Activated T-helper 17 cell treated with anti-CD3 and anti-CD28 coated beads, Interleukin-2, amount 50 U/mL, for 72 hours (primary cell): ENCODE measurements around the gene LRRN2. TPM values are rescaled to one million over a fixed set of nuclear protein-coding genes. Genes with fewer than 3 reads are reported as not detected.
A peak's percentile ranks its signal among the peaks of the same experiment; 100 is the strongest.
"Not testable (repeated sequence)": the region's sequence is repeated elsewhere in the genome, so short reads cannot be mapped to it uniquely, and the experiment has no call there.

Experiments
- ATAC-seq: fragments of 150-1000 bp; cut with Tn5 transposase; replicated peaks from 2 replicates; pipeline ENCODE4 v1.10.0; 2021; ENCODE audit warnings: mild to moderate bottlenecking, moderate library complexity
- H3K27ac Mint-ChIP-seq: one replicate; pipeline ENCODE4 v1.8.0; 2022; ENCODE audit warnings: mixed read lengths
- H3K27me3 Mint-ChIP-seq: one replicate; pipeline ENCODE4 v1.8.0; 2022; ENCODE audit warnings: mixed read lengths
- H3K36me3 Mint-ChIP-seq: one replicate; pipeline ENCODE4 v1.8.0; 2022; ENCODE audit warnings: low read depth, mild to moderate bottlenecking, mixed read lengths
- H3K4me1 Mint-ChIP-seq: one replicate; pipeline ENCODE4 v1.8.0; 2022; ENCODE audit warnings: mixed read lengths
- H3K4me3 Mint-ChIP-seq: one replicate; pipeline ENCODE4 v1.8.0; 2022; ENCODE audit warnings: mild to moderate bottlenecking, mixed read lengths
- H3K9me3 Mint-ChIP-seq: one replicate; pipeline ENCODE4 v1.8.0; 2022; ENCODE audit warnings: mixed read lengths
- total RNA-seq, 2 donors: library from RNA; stranded (reverse); gene quantifications; one replicate each; pipeline ENCODE4 v1.2.3, GENCODE V29; 2022

Gene LRRN2
- total RNA-seq, 2 donors from 2014 or later = not detected

DNA sequence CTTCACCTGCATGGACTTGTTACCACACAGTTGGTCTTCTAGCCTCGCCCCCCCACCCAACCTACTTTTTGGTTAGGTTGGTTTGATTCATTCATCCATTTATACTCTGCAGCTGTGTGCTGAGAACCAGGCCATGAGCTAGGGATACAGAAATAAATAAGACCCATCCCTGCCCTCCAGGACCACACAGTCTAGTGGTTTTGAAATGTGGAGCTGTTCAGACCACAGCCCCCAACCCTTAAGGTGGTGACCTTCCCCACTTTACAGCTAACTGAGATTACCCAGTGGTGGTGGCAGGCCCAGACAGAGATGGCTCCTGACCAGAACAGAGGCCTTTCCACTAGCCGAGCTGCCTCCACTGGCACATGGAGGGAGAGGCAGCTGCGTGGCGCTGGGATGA, 37.0 kb downstream of the LRRN2 start:
- Mint-ChIP-seq H3K4me3 (no peak overlapping the region), H3K27ac (no peak overlapping the region)

DNA sequence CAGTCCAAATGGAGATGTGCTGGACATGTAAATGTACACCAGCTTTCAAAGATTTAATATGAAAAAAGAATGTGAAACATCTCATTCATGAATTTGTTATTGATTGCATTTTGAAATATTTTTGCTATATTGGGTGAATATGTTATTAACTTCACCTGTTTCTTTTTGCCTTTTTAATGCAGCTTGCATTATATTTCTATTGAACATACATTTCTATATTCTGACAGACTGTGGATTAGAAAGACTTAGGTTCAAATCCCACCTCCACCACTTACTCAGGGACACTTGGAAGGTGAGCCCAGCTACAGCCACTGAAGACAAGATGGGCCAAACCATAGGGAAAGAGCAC, 37.8 kb downstream of the LRRN2 start:
- no peaks in the 10 kb centered on the region for H3K36me3 Mint-ChIP-seq
- H3K9me3 Mint-ChIP-seq = no peaks in the 10 kb centered on the region
- no peak for ATAC-seq
- no peak overlapping the region for H3K27ac Mint-ChIP-seq
- no peaks in the 10 kb centered on the region for H3K4me1 Mint-ChIP-seq
- H3K4me3 Mint-ChIP-seq = no peak overlapping the region
- H3K27me3 Mint-ChIP-seq = peaks cover 18% of the 10 kb centered on the region

More for the DNA sequence above, 37.0 kb downstream of the LRRN2 start:
- Mint-ChIP-seq H3K9me3 (no peaks in the 10 kb centered on the region), H3K36me3 (no peaks in the 10 kb centered on the region), H3K4me1 (no peaks in the 10 kb centered on the region), H3K27me3 (peaks cover 22% of the 10 kb centered on the region)
- no peak for ATAC-seq

DNA sequence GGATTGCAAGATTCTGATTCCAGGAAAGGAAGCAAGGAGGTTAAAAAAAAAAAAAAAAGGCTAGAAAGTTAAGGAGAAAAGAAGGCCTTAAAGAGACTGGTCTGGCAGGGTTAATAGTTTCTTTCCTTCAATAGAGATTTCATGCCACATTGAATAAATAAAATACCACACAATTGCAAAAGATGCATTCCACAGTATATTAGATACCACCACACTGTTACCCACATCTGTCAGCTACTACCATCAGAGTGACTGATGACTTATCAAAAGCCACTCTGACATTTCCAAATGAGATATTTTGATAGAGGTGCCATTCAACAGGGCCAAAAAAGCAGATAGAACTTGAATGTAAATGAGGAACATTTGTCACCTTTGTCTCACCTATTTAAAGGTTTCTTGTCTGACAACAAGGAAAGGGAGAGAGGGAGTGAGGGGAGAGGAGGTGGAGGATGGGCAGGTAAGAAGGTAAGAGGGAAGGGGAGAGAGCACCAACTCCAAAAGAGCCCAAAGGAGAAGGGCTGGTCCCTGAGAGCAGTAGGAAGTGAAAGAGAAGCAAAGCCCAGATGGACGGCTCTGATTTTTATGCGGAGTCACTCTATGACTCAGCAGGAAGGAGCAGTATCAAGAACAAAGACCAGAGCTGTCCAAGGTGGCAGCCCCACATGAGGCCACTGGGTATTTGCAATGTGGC, 38.3 kb downstream of the LRRN2 start:
- peak; percentile 26 for ATAC-seq
- no peaks in the 10 kb centered on the region for H3K36me3 Mint-ChIP-seq

DNA sequence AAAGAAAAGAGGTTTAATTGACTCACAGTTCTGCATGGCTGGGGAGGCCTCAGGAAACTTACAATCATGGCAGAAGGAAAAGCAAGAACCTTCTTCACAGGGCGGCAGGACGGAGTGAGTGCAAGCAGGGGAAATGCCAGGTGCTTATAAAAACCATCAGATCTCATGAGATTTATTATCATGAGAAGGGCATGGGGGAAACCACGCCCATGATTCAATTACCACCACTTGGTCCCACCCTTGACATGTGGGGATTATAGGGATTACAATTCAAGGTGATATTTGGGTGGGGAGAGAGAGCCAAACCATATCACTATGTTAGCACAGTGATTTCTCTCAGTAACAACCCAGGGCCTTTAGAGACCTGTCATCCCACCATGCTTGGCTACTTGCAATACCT, 39.9 kb downstream of the LRRN2 start:
- no peaks in the 10 kb centered on the region for H3K4me1 Mint-ChIP-seq
- ATAC-seq = no peak
- H3K36me3 Mint-ChIP-seq = no peaks in the 10 kb centered on the region
- peaks cover 8% of the 10 kb centered on the region for H3K27me3 Mint-ChIP-seq
- H3K27ac Mint-ChIP-seq = no peak overlapping the region
- H3K9me3 Mint-ChIP-seq = no peaks in the 10 kb centered on the region
- H3K4me3 Mint-ChIP-seq = no peak overlapping the region

More for the DNA sequence above, 38.3 kb downstream of the LRRN2 start:
- no peak overlapping the region for H3K27ac Mint-ChIP-seq
- H3K4me1 Mint-ChIP-seq = no peaks in the 10 kb centered on the region
- H3K27me3 Mint-ChIP-seq = peaks cover 14% of the 10 kb centered on the region
- H3K4me3 Mint-ChIP-seq = no peak overlapping the region
- H3K9me3 Mint-ChIP-seq = no peaks in the 10 kb centered on the region

DNA sequence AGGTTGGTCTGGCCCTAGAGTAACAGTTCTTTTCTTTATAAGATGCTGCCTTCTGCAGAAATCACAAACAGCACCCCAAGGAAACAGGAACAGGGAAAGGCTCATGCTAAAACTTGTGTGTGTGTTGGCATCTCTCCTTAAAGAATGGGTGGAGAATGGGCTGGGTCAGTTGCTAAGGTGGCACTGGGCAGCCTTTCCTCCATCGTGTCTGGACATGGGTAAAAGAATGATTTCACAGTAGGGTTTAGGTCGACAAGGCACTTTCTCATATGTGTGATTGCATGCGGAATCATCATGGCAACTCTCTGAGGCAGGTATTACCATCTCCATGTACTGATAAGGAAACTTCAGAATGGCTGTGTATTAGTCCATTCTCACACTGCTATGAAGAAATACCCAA, 40.3 kb downstream of the LRRN2 start:
- Mint-ChIP-seq H3K4me1 (no peaks in the 10 kb centered on the region), H3K27me3 (peaks cover 5% of the 10 kb centered on the region), H3K27ac (no peak overlapping the region), H3K4me3 (no peak overlapping the region), H3K36me3 (no peaks in the 10 kb centered on the region), H3K9me3 (no peaks in the 10 kb centered on the region)
- ATAC-seq = no peak

DNA sequence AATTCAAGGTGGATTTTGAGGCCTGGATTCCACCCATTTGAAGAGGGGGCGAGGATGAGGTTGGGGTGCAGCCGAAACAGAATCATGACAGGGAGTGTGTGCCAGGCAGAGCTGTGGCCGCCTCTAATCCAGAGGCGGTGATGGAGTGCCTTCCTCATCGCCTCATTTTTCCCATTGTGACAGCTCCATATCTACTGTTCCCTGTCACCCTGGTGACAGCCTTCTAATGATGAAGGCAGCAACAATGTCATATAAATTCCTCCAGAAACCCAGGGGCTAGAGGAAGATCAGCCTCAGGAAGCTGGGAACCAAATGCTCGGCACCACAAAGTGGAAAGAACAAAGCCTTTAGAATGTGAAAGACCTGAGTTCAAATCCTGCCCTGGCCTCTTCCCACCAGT, 42.0 kb downstream of the LRRN2 start:
- H3K27me3 Mint-ChIP-seq = peaks cover 5% of the 10 kb centered on the region
- ATAC-seq = no peak
- no peaks in the 10 kb centered on the region for H3K9me3 Mint-ChIP-seq
- H3K27ac Mint-ChIP-seq = no peak overlapping the region
- H3K36me3 Mint-ChIP-seq = no peaks in the 10 kb centered on the region
- no peak overlapping the region for H3K4me3 Mint-ChIP-seq
- no peaks in the 10 kb centered on the region for H3K4me1 Mint-ChIP-seq

DNA sequence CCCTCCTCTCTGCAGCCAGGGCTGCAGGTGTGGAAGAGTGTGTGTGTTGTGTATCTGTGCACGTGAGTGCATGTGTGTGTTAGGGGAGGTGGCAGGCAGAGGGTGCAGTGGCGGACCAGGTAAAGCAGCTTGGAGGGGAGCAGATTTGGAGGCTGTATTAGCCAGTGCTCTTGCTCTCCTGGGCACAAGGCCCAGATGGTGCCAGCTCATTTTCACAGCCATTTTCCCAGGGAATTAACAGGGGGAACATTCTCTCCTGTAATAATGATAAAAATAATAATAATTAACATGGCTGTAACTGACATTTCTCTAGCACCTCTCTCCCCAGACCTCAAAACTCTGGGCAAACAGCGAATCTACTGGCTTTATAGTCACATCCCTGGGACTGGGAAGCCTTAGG, 43.6 kb downstream of the LRRN2 start:
- no peak overlapping the region for H3K4me3 Mint-ChIP-seq
- H3K27ac Mint-ChIP-seq = no peak overlapping the region
- no peaks in the 10 kb centered on the region for H3K4me1 Mint-ChIP-seq
- H3K27me3 Mint-ChIP-seq = peaks cover 5% of the 10 kb centered on the region
- no peaks in the 10 kb centered on the region for H3K36me3 Mint-ChIP-seq
- H3K9me3 Mint-ChIP-seq = no peaks in the 10 kb centered on the region
- no peak for ATAC-seq

DNA sequence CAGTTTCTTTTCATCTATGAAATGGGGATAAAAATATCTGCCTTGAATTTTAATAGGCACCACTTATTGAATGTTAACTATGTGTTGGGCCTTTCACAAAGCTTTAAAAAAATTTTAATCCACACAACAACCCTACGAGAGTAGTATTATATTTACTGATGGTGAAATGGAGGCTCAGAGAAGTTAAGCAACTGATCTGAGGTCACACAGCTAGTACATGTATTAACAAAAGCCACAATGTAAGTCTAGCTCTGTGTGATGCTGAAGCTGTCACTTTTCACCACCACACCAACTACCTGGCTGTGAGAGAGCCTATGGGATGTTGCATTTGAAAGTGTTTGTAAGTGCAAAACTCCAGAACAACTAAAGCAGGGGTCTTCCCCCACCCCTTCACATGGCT, 44.1 kb downstream of the LRRN2 start:
- ATAC-seq = no peak
- Mint-ChIP-seq H3K9me3 (no peaks in the 10 kb centered on the region), H3K4me1 (no peaks in the 10 kb centered on the region), H3K27ac (no peak overlapping the region), H3K36me3 (no peaks in the 10 kb centered on the region), H3K27me3 (peaks cover 5% of the 10 kb centered on the region), H3K4me3 (no peak overlapping the region)

DNA sequence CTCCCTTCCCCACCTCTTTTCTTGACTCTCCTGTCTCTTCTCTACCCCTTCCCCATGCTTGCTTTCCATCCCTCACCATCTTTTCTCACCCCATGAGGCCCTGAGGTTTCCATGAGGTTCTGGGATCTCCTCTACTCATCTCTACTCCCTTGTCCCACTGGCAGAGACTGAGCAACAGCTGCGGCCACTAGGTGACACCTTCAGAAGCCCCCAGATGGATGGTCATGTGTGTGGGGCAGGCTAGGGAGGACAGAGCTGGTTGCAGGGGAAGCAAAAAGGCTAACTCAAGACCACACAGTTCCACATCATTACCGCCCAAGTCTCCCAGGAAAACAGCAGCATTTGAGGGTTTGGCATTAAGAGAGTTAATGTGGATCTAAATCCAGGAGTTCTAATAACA, 45.0 kb downstream of the LRRN2 start:
- H3K4me1 Mint-ChIP-seq = no peaks in the 10 kb centered on the region

DNA sequence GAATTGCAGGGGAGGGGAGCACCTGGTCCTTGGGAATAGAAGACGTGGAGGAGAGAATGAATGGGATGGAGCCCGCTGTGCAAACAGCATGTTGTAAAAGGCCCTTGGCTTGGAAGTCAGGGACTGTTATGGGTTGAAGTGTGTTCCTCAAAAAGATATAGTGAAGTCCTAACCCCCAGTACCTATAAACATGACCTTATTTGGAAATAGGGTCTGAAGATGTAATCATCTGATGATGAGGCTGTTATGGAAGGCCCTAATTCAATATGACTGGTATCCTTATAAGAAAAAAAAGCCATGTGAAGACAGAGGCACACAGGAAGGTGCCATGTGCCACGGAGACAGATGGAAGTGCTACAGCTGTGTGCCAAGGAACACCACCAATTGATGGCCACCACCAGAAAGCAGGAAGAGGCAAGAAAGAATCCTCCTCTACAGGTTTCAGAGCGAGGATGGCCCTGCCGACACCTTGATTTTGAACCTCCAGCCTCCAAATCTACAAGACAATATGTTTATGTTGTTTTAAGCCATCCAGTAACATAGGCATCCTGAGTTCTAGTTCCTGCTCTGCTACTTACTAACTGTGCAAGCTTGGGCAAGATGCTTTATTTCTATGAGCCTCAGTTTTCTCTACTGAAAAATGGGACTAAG, 51.2 kb downstream of the LRRN2 start:
- no peak for ATAC-seq
- H3K27me3 Mint-ChIP-seq = peaks cover 20% of the 10 kb centered on the region
- no peaks in the 10 kb centered on the region for H3K36me3 Mint-ChIP-seq
- no peak overlapping the region for H3K27ac Mint-ChIP-seq
- H3K9me3 Mint-ChIP-seq = no peaks in the 10 kb centered on the region
- peaks cover under 1% of the 10 kb centered on the region for H3K4me1 Mint-ChIP-seq
- H3K4me3 Mint-ChIP-seq = no peak overlapping the region

More for the DNA sequence above, 45.0 kb downstream of the LRRN2 start:
- H3K4me3 Mint-ChIP-seq = no peak overlapping the region
- H3K9me3 Mint-ChIP-seq = no peaks in the 10 kb centered on the region
- no peak overlapping the region for H3K27ac Mint-ChIP-seq
- H3K27me3 Mint-ChIP-seq = peaks cover 5% of the 10 kb centered on the region
- no peaks in the 10 kb centered on the region for H3K36me3 Mint-ChIP-seq
- no peak for ATAC-seq

DNA sequence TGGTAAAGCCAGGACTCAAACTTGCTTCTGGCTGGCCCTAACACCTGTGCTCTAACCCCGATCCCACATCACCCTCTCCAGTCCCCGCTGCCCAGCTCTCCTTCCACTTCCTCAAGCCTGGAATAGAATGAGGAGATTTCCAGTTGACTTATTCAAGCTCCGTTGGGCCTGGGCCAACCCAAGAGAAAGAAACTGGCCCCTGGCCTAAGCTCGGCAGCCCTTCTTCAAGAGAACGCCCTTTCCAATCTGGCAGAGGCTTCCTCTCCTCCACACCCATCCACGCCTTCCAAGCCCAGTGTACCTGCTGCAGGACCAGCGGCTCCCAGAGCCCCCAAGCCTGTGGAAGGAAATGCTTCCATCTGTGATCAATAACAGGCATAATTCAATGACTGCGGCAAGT, 51.9 kb downstream of the LRRN2 start:
- Mint-ChIP-seq H3K27me3 (peaks cover 24% of the 10 kb centered on the region), H3K36me3 (no peaks in the 10 kb centered on the region), H3K9me3 (no peaks in the 10 kb centered on the region), H3K4me3 (no peak overlapping the region), H3K27ac (no peak overlapping the region), H3K4me1 (peaks cover 4% of the 10 kb centered on the region)
- ATAC-seq = no peak

DNA sequence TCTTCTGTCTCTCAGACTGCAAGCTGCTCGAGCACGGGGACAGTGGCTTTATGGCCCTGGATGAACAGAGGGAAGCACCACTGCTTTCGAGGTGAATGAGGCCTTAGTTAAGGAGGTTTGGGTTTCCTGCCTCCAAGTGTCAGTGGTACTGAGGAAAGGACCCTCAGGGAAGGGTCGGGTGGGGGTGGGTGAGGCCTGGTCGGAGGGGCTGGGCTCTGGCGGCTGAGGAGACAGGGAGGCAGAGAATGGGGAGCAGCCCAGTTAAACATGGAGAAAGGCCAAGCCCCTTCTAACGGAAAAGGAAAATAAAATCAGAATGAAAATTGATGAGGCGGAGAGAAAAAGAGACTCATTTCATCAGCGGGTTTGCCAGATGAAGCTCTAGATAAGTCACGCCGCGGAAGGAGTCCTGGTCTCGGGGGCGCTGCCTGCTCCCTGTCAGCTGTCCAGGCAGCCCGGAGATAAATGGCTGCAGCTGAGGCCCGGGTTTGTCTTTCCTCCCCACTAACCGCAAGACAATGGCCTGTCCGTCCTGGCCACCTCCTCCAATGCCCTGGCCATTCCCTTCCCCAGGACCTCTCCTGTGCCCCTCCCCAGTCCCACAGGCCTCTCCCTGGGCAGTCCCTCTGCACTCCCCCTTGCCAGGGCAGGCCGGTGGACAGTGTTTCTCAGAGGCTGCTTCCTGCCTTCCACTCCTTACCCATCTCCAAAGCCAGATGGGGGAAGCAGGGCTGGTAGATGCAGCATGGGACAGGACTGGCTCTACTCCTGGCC, 55.2 kb downstream of the LRRN2 start:
- Mint-ChIP-seq H3K27ac (no peak overlapping the region), H3K9me3 (no peaks in the 10 kb centered on the region)

DNA sequence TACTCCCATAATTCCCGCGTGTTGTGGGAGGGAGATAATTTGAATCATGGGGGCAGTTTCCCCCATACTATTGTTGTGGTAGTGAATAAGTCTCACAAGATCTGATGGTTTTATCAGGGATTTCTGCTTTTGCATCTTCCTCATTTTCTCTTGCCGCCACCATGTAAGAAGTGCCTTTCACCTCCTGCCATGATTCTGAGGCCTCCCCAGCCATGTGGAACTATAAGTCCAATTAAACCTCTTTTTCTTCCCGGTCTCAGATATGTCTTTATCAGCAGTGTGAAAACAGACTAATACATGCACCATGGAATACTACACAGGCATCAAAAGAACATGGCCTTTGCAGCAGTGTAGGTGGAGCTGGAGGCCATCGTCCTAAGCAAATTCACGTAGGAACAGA, 56.1 kb downstream of the LRRN2 start:
- H3K4me1 Mint-ChIP-seq, H3K36me3 Mint-ChIP-seq, H3K27ac Mint-ChIP-seq, H3K4me3 Mint-ChIP-seq, ATAC-seq, H3K9me3 Mint-ChIP-seq: not testable (repeated sequence)
- peaks cover 26% of the 10 kb centered on the region for H3K27me3 Mint-ChIP-seq

More for the DNA sequence above, 55.2 kb downstream of the LRRN2 start:
- Mint-ChIP-seq H3K4me3 (no peak overlapping the region), H3K36me3 (no peaks in the 10 kb centered on the region), H3K4me1 (peaks cover 4% of the 10 kb centered on the region), H3K27me3 (peaks cover 27% of the 10 kb centered on the region)
- ATAC-seq = no peak

DNA sequence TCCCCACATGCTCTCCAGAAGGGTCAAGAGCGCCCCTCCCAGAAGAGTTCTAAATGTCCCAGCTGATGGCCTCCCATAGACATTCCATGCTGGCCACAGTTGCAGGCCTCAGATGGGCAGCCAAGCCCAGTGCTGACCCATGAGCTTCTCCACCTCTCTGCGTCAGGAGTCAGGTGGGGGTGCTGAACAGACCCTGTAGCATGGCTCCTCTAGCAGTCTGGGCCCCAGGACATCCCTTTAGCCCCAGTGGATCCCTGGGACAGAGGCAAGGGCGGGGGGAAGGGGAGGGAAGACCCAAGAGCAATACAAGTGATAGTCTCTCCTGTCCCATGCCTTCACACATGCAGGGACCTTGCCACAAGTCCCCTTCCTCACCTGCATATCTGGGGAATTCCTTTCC, 56.7 kb downstream of the LRRN2 start:
- ATAC-seq = no peak
- H3K36me3 Mint-ChIP-seq = no peaks in the 10 kb centered on the region
- H3K4me3 Mint-ChIP-seq = no peak overlapping the region
- peaks cover 22% of the 10 kb centered on the region for H3K27me3 Mint-ChIP-seq
- H3K9me3 Mint-ChIP-seq = no peaks in the 10 kb centered on the region
- H3K27ac Mint-ChIP-seq = no peak overlapping the region
- H3K4me1 Mint-ChIP-seq = peaks cover 4% of the 10 kb centered on the region

DNA sequence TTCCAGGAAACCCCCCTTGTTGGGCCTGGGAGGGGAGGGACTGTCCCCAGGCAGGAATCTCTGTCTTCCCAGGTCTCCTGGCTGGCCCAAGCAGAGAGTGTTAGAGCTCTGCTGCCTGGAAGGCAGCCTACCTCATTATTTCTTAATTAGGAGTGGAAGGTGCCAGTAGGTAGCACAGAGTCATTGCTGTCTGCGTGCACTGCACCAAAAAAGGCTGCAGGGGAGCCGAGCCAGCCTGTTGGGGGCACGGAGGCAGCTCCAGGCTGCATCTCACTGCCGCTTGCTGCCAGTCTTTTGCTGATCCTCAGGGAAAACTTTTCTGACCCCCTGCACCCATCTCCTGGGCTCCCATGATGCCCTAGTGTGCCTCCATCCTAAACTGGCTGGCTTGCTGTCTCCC, 58.1 kb downstream of the LRRN2 start:
- Mint-ChIP-seq H3K27ac (no peak overlapping the region), H3K4me1 (peaks cover 4% of the 10 kb centered on the region), H3K9me3 (no peaks in the 10 kb centered on the region), H3K27me3 (peaks cover 22% of the 10 kb centered on the region), H3K36me3 (no peaks in the 10 kb centered on the region), H3K4me3 (no peak overlapping the region)
- ATAC-seq = no peak
